K562 (cell line): Measurements from ENCODE around the gene GPM6B. TPM values are rescaled to one million over a fixed set of nuclear protein-coding genes. Genes with fewer than 3 reads are reported as not detected.
A peak's percentile ranks its signal among the peaks of the same experiment; 100 is the strongest.

ENCODE experiments used
- ATF7 ChIP-seq: fragments of 450-650 bp; IDR thresholded peaks from 2 replicates; pipeline ENCODE4 v1.7.1; 2014; ENCODE audit warnings: mild to moderate bottlenecking, moderate library complexity
- DIDO1 ChIP-seq: fragments of 450-650 bp; IDR thresholded peaks from 2 replicates; pipeline ENCODE4 v1.6.1; 2016; ENCODE audit warnings: low read depth, missing biosample characterization, missing genetic modification characterization
- FOXK1 ChIP-seq: sonication (generic); formaldehyde crosslinking; IDR thresholded peaks from 2 replicates; pipeline ENCODE4 v1.8.0; 2022; ENCODE audit warnings: missing genetic modification reagents, mild to moderate bottlenecking, borderline replicate concordance
- FOXK2 ChIP-seq, 2 experiments: fragments of 450-650 bp; IDR thresholded peaks in 1 of 2; conservative IDR thresholded peaks in 1 of 2; 2 replicates each; pipeline ENCODE4 v1.6.1; 2016; ENCODE audit warnings: low read depth in 2 of 2, mild to moderate bottlenecking in 1 of 2
- KAT7 ChIP-seq: sonication (generic); formaldehyde crosslinking; IDR thresholded peaks from 2 replicates; pipeline ENCODE4 v1.8.0; 2022; ENCODE audit warnings: missing genetic modification reagents, mild to moderate bottlenecking, borderline replicate concordance
- MBD2 ChIP-seq: sonication (generic); IDR thresholded peaks from 2 replicates; pipeline ENCODE4 v1.6.1; 2016; ENCODE audit warnings: low read depth, borderline replicate concordance
- NRF1 ChIP-seq, 2 experiments: fragments of 450-650 bp; IDR thresholded peaks in 1 of 2; conservative IDR thresholded peaks in 1 of 2; 2 replicates each; pipeline ENCODE4 v1.6.1; 2014; ENCODE audit warnings: mild to moderate bottlenecking in 2 of 2
- RAD21 ChIP-seq, 2 experiments: fragments of 250-450 bp in 1 of 2; fragments of 450-650 bp in 1 of 2; sonication (Bioruptor Pico) in 1 of 2; formaldehyde crosslinking in 1 of 2; IDR thresholded peaks in 1 of 2; conservative IDR thresholded peaks in 1 of 2; 2 replicates each; pipeline versions ENCODE4 v1.4.0 to v1.8.0; 2020 to 2022; ENCODE audit warnings: mild to moderate bottlenecking in 2 of 2, moderate library complexity in 1 of 2
- REST ChIP-seq, 2 experiments: fragments of 450-650 bp; formaldehyde crosslinking in 1 of 2; IDR thresholded peaks; 2 replicates each; pipeline versions ENCODE4 v1.4.0 to v1.6.1; 2014 to 2020; ENCODE audit warnings: mild to moderate bottlenecking in 2 of 2, borderline replicate concordance in 1 of 2, low read depth in 1 of 2
- SOX6 ChIP-seq: fragments of 450-650 bp; IDR thresholded peaks from 2 replicates; pipeline ENCODE4 v1.6.1; 2014; ENCODE audit warnings: mild to moderate bottlenecking
- TAF1 ChIP-seq: IDR thresholded peaks from 2 replicates; pipeline ENCODE4 v1.6.1; 2011; ENCODE audit warnings: mild to moderate bottlenecking, low read length, moderate library complexity; ENCODE audit not compliant: insufficient read depth, control insufficient read depth, severe bottlenecking; ENCODE audit errors: extremely low read depth
- ZNF592 ChIP-seq: fragments of 450-650 bp; IDR thresholded peaks from 2 replicates; pipeline ENCODE4 v1.6.1; 2017; ENCODE audit warnings: antibody characterized with exemption, mild to moderate bottlenecking
- ZNF766 ChIP-seq: fragments of 200-800 bp; sonication (Bioruptor generic); conservative IDR thresholded peaks from 2 replicates; pipeline ENCODE4 v1.6.1; 2016; ENCODE audit warnings: missing genetic modification characterization, missing compliant biosample characterization
- polyA plus RNA-seq, 8 experiments: library from polyadenylated mRNA; depleted of rRNA in 4 of 8; stranded (reverse) in 5 of 8; unstranded in 3 of 8; fragments of >200 nt; fragmentation: Nextera tagmentation in 2 of 8; fragmentation: Illumina TruSeq in 1 of 8; extraction: Ambion mirVana in 2 of 8; extraction: Trizol in 1 of 8; gene quantifications; 2 replicates each; pipeline versions ENCODE4 v1.2.1 to v1.2.3, GENCODE V29; 2011 to 2014; ENCODE audit warnings: inconsistent platforms in 1 of 8, missing spikeins in 1 of 8
- total RNA-seq, 7 experiments: library from RNA; depleted of rRNA in 6 of 7; stranded (reverse); fragments of >200 nt in 6 of 7; fragmentation: Illumina TruSeq in 2 of 7; extraction: Trizol in 2 of 7; gene quantifications; 2 replicates each; pipeline versions ENCODE4 v1.2.1 to v1.2.3, GENCODE V29; 2011 to 2021; ENCODE audit warnings: low replicate concordance in 1 of 7

GPM6B gene
- total and polyA plus RNA-seq, 9 of the 15 experiments (the other 6 are each of a cell fraction or from before 2014, with no cell fraction given): 0.14 to 0.32 TPM; not detected in 7

- peak; percentile 46; the same call in 1 of the 2 replicates for TF ChIP-seq ZNF592
- peak; percentile 88 to 90 for TF ChIP-seq NRF1 (conservative IDR thresholded peaks at IDR 0.05 in 1 of 2, IDR thresholded peaks at IDR 0.05 in 1 of 2)
- TF ChIP-seq FOXK2 (conservative IDR thresholded peaks at IDR 0.05 in 1 of 2, IDR thresholded peaks at IDR 0.05 in 1 of 2; ENCODE audit: low read depth in 2 of 2): peak; percentile 18 to 26; a peak in 1 of 4 replicates
- TF ChIP-seq MBD2: 0 out of 2 replicates have a peak, but pooled peaks have one; percentile 36
- no peak for TF ChIP-seq RAD21 (CRISPR knock-in tag; conservative IDR thresholded peaks at IDR 0.05 in 1 of 2, IDR thresholded peaks at IDR 0.05 in 1 of 2)
- TF ChIP-seq REST (IDR thresholded peaks at IDR 0.05; ENCODE audit: borderline replicate concordance): peak; percentile 9; the same call in 1 of the 2 replicates
- TF ChIP-seq REST (CRISPR knock-in tag; IDR thresholded peaks at IDR 0.05; ENCODE audit: low read depth): 0 out of 2 replicates have a peak, but pooled peaks have one; percentile 28
- no peak; the same call in 1 of the 2 replicates for TF ChIP-seq SOX6
- TF ChIP-seq TAF1: peak; percentile 62
- peak; percentile 41; the same call in 1 of the 2 replicates for TF ChIP-seq ATF7
- 0 out of 2 replicates have a peak, but pooled peaks have one; percentile 15 for TF ChIP-seq KAT7 (CRISPR knock-in tag)
- peak; percentile 59; the same call in 1 of the 2 replicates for TF ChIP-seq ZNF766 (CRISPR knock-in tag)
- TF ChIP-seq FOXK1 (CRISPR knock-in tag): no peak
- no peak; the same call in 1 of the 2 replicates for TF ChIP-seq DIDO1 (tag)
Measured at GRCh38 chrX:13734278-13735172, 82.4 kb downstream of the GPM6B start, which contains the start of the genes OFD1 and TRAPPC2 (continued).
